ENCODE data around the gene ECM2. TPM values are rescaled to one million over a fixed set of nuclear protein-coding genes. Genes with fewer than 3 reads are reported as not detected.

ECM2 gene
- total RNA-seq, 4 donors from 2014 or later: 15.9 to 59.0 (median 53.6) TPM

GRCh38 chr9:92550765-92551164 lies 15.0 kb upstream of the ECM2 start:
- Histone ChIP-seq H3K27me3 (no peaks in the 10 kb centered on the region), H3K4me1 (no peaks in the 10 kb centered on the region), H3K36me3 (no peaks in the 10 kb centered on the region), H3K4me3 (no peak overlapping the region), H3K9me3 (no peaks in the 10 kb centered on the region), H3K27ac (no peak overlapping the region)
- 93 to 96% methylated on average over 2 of the region's 2 CpGs for WGBS, 2 donors
- TF ChIP-seq EP300 (IDR thresholded peaks at IDR 0.05) (no peak), POLR2A (IDR thresholded peaks at IDR 0.05) (no peak), CTCF (IDR thresholded peaks at IDR 0.05) (no peak)
- no peak for DNase-seq (ENCODE audit: low spot score in 2 of 2)

GRCh38 chr9:92547356-92547755 lies 11.6 kb upstream of the ECM2 start:
- Histone ChIP-seq H3K27ac (no peak overlapping the region), H3K4me3 (no peak overlapping the region), H3K9me3 (peaks cover 0 to 7% (median 0%) of the 10 kb centered on the region in 4 donors), H3K4me1 (no peaks in the 10 kb centered on the region), H3K36me3 (no peaks in the 10 kb centered on the region), H3K27me3 (no peaks in the 10 kb centered on the region)
- TF ChIP-seq EP300 (IDR thresholded peaks at IDR 0.05) (no peak), POLR2A (IDR thresholded peaks at IDR 0.05) (no peak), CTCF (IDR thresholded peaks at IDR 0.05) (no peak)
- WGBS, 2 donors: 52 to 57% methylated on average over 3 of the region's 3 CpGs
- no peak for DNase-seq (ENCODE audit: low spot score in 2 of 2)

- 95 to 96% methylated on average over 20 to 33 of the region's 33 CpGs for WGBS, 2 donors
Measured at GRCh38 chr9:92545002-92545510, 9.3 kb upstream of the ECM2 start.

GRCh38 chr9:92543972-92544371 lies 8.2 kb upstream of the ECM2 start:
- Histone ChIP-seq H3K9me3 (peaks cover 0 to 11% (median 0%) of the 10 kb centered on the region in 4 donors), H3K36me3 (no peaks in the 10 kb centered on the region), H3K27ac (no peak overlapping the region), H3K27me3 (no peaks in the 10 kb centered on the region), H3K4me3 (no peak overlapping the region), H3K4me1 (no peaks in the 10 kb centered on the region)
- no peak for DNase-seq (ENCODE audit: low spot score in 2 of 2)
- WGBS, 2 donors: 82 to 85% methylated on average over 7 of the region's 7 CpGs
- TF ChIP-seq EP300 (IDR thresholded peaks at IDR 0.05) (no peak), CTCF (IDR thresholded peaks at IDR 0.05) (no peak), POLR2A (IDR thresholded peaks at IDR 0.05) (no peak)

More at GRCh38 chr9:92545002-92545510, 9.3 kb upstream of the ECM2 start:
- TF ChIP-seq CTCF (IDR thresholded peaks at IDR 0.05) (no peak), POLR2A (IDR thresholded peaks at IDR 0.05) (no peak), EP300 (IDR thresholded peaks at IDR 0.05) (no peak)
- Histone ChIP-seq H3K9me3 (peaks cover 0 to 11% (median 0%) of the 10 kb centered on the region in 4 donors), H3K27me3 (no peaks in the 10 kb centered on the region), H3K27ac (no peak overlapping the region), H3K36me3 (no peaks in the 10 kb centered on the region), H3K4me3 (no peak overlapping the region), H3K4me1 (no peaks in the 10 kb centered on the region)
- no peak for DNase-seq (ENCODE audit: low spot score in 2 of 2)

GRCh38 chr9:92538541-92538940 lies 2.8 kb upstream of the ECM2 start:
- Histone ChIP-seq H3K27me3 (no peaks in the 10 kb centered on the region), H3K4me1 (peaks cover 0 to 22% (median 0%) of the 10 kb centered on the region in 4 donors), H3K4me3 (no peak overlapping the region), H3K36me3 (no peaks in the 10 kb centered on the region), H3K27ac (no peak overlapping the region), H3K9me3 (peaks cover 0 to 11% (median 0%) of the 10 kb centered on the region in 4 donors)
- WGBS, 2 donors: 69 to 73% methylated on average over 2 of the region's 2 CpGs
- TF ChIP-seq EP300 (IDR thresholded peaks at IDR 0.05) (no peak), POLR2A (IDR thresholded peaks at IDR 0.05) (no peak), CTCF (IDR thresholded peaks at IDR 0.05) (no peak)
- no peak for DNase-seq (ENCODE audit: low spot score in 2 of 2)

Measured in tibial nerve (tissue), 4 donors.